ENCODE results near the gene KRT5. TPM values are rescaled to one million over a fixed set of nuclear protein-coding genes. Genes with fewer than 3 reads are reported as not detected.

KRT5 gene
- total RNA-seq, 6 experiments from 2014 or later, result 0.66 TPM; not detected in 5

GRCh38 chr12:52529417-52529816, 9.2 kb upstream of the KRT5 start:
- Histone ChIP-seq H3K27me3 (no peaks in the 10 kb centered on the region), H3K36me3 (no peaks in the 10 kb centered on the region), H3K9me3 (no peaks in the 10 kb centered on the region), H3K4me3 (no peak overlapping the region), H3K27ac (no peak overlapping the region), H3K4me1 (no peaks in the 10 kb centered on the region)
- 90% methylated on average over 2 of the region's 2 CpGs for WGBS (ENCODE audit: insufficient coverage, low coverage, low lambda C conversion rate, missing lambda C conversion rate)
- ATAC-seq, result no peak
- DNase-seq, result peak in 1 of 3 donors; percentile 15
- intact Hi-C loops (cut with DNase I), result no loop called here
- no peak for TF ChIP-seq CTCF (IDR thresholded peaks at IDR 0.05)
- TF ChIP-seq POLR2A (IDR thresholded peaks at IDR 0.05), result no peak

- Histone ChIP-seq H3K36me3 (no peaks in the 10 kb centered on the region), H3K27ac (no peak overlapping the region), H3K9me3 (no peaks in the 10 kb centered on the region), H3K27me3 (no peaks in the 10 kb centered on the region), H3K4me1 (no peaks in the 10 kb centered on the region), H3K4me3 (no peak overlapping the region)
- intact Hi-C loops (cut with DNase I), result no loop called here
- DNase-seq (peak in 1 of 3 donors; percentile 41), ATAC-seq (peak in 1 of 4 donors; percentile 6)
- no CpG with 5 or more reads among the region's 8 CpGs for WGBS (ENCODE audit: insufficient coverage, low coverage, low lambda C conversion rate, missing lambda C conversion rate)
- no peak for TF ChIP-seq CTCF (IDR thresholded peaks at IDR 0.05)
- no peak for TF ChIP-seq POLR2A (IDR thresholded peaks at IDR 0.05)
Observed at GRCh38 chr12:52528641-52529143, 8.5 kb upstream of the KRT5 start.

- no peak for TF ChIP-seq CTCF (IDR thresholded peaks at IDR 0.05)
- no peak for TF ChIP-seq POLR2A (IDR thresholded peaks at IDR 0.05)
- Histone ChIP-seq H3K27ac (no peak overlapping the region), H3K36me3 (no peaks in the 10 kb centered on the region), H3K27me3 (no peaks in the 10 kb centered on the region), H3K9me3 (no peaks in the 10 kb centered on the region), H3K4me1 (no peaks in the 10 kb centered on the region), H3K4me3 (no peak overlapping the region)
- ATAC-seq, result no peak
- 26% methylated on average over 3 of the region's 4 CpGs for WGBS (ENCODE audit: insufficient coverage, low coverage, low lambda C conversion rate, missing lambda C conversion rate)
- DNase-seq, result peak in 1 of 3 donors; percentile 13
- intact Hi-C loops (cut with DNase I), result no loop called here
Observed at GRCh38 chr12:52527121-52527800, 7.1 kb upstream of the KRT5 start.

GRCh38 chr12:52526511-52526951, 6.3 kb upstream of the KRT5 start:
- H3K9me3 ChIP-seq, result no peaks in the 10 kb centered on the region
- peak in 1 of 3 donors; percentile 31 for DNase-seq
- ATAC-seq, result no peak
- WGBS (ENCODE audit: insufficient coverage, low coverage, low lambda C conversion rate, missing lambda C conversion rate), result 80% methylated on average over 3 of the region's 8 CpGs
- no peaks in the 10 kb centered on the region for H3K4me1 ChIP-seq
- intact Hi-C loops (cut with DNase I), result no loop called here
- no peaks in the 10 kb centered on the region for H3K36me3 ChIP-seq
- H3K4me3 ChIP-seq, result no peak overlapping the region
- TF ChIP-seq CTCF (IDR thresholded peaks at IDR 0.05), result no peak
- no peak for TF ChIP-seq POLR2A (IDR thresholded peaks at IDR 0.05)
- H3K27me3 ChIP-seq, result no peaks in the 10 kb centered on the region
- no peak overlapping the region for H3K27ac ChIP-seq

Measured in right lobe of liver (tissue), 6 donors.